GM12892 (cell line): ENCODE results near the gene FBXW7.

Experiments
- POLR2A ChIP-seq: IDR thresholded peaks from 2 replicates; pipeline ENCODE4 v1.6.1; 2011; ENCODE audit warnings: low read depth, low read length, control low read depth
- POLR2AphosphoS5 ChIP-seq: IDR thresholded peaks from 2 replicates; pipeline ENCODE4 v1.6.1; 2011; ENCODE audit warnings: low read depth, low read length, control low read depth

GRCh38 chr4:152516156-152516555, 19.7 kb downstream of the FBXW7 start:
- no peak for TF ChIP-seq POLR2A
- no peak for TF ChIP-seq POLR2AphosphoS5
